Cardiac fibroblast (primary cell): ENCODE measurements around the gene PGP.

Source experiments
- DNase-seq, 2 donors: peaks; one replicate each; pipeline versions ENCODE4 v3.0.0 to v3.0.0-alpha.2; 2010; ENCODE audit warnings: low read depth in 2 of 2
- H3K4me3 ChIP-seq, 2 donors: replicated peaks in 1 of 2; 1 replicate in 1 of 2; 2 replicates in 1 of 2; pipeline ENCODE4 v1.5.1; 2011; ENCODE audit warnings: low read depth in 2 of 2, low read length in 2 of 2, mild to moderate bottlenecking in 2 of 2, moderate library complexity in 1 of 2
- TF ChIP-seq, protein P1 (sequence below): IDR thresholded peaks from one replicate; pipeline ENCODE4 v1.5.1; 2011; ENCODE audit warnings: low read depth, mild to moderate bottlenecking, low read length, inconsistent platforms

PGP gene

DNA sequence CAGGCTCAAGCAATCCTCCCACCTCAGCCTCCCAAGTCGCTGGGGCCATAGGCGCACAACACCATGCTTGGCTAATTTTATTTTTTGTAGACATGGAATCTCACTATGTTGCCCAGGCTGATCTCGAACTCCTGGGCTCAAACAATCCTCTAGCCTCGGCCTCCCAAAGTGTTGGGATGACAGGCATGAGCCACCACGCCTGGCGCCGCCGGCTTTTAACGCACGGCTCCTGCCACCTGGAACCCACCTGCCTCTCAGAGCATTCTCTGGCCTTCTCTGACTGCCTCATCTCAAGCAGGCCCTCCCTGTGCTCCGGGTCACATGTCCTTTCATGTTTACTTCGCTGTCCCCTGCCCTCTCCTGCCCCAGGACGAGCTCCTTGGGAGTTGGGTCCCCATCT, 28.6 kb downstream of the PGP start:
- TF ChIP-seq, protein P1, sequence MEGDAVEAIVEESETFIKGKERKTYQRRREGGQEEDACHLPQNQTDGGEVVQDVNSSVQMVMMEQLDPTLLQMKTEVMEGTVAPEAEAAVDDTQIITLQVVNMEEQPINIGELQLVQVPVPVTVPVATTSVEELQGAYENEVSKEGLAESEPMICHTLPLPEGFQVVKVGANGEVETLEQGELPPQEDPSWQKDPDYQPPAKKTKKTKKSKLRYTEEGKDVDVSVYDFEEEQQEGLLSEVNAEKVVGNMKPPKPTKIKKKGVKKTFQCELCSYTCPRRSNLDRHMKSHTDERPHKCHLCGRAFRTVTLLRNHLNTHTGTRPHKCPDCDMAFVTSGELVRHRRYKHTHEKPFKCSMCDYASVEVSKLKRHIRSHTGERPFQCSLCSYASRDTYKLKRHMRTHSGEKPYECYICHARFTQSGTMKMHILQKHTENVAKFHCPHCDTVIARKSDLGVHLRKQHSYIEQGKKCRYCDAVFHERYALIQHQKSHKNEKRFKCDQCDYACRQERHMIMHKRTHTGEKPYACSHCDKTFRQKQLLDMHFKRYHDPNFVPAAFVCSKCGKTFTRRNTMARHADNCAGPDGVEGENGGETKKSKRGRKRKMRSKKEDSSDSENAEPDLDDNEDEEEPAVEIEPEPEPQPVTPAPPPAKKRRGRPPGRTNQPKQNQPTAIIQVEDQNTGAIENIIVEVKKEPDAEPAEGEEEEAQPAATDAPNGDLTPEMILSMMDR = no peak
- H3K4me3 ChIP-seq = no peak overlapping the region

DNA sequence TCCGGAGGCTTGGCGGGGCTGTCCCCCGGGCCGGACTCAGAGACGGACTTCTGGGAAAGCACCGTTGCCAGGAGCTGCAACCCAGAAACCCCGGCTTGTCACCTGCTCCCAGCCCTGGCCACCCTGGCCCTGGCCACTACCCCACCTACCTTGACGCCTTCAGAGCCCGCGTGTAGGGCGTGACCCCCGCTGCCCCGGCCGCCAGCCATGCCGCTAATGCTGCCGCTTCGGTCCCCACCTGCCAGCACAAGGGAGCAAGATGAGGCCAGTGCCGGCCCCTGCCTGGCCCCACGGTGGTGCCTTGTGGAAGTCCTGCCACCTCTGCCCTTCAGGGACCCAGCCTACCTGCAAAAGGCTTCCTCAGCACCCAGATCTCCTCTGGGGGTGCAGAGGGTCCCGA, 29.7 kb downstream of the PGP start:
- TF ChIP-seq, protein P1 = no peak
- no peak for DNase-seq
- H3K4me3 ChIP-seq = no peak overlapping the region

More for the DNA sequence above, 28.6 kb downstream of the PGP start:
- DNase-seq = no peak

DNA sequence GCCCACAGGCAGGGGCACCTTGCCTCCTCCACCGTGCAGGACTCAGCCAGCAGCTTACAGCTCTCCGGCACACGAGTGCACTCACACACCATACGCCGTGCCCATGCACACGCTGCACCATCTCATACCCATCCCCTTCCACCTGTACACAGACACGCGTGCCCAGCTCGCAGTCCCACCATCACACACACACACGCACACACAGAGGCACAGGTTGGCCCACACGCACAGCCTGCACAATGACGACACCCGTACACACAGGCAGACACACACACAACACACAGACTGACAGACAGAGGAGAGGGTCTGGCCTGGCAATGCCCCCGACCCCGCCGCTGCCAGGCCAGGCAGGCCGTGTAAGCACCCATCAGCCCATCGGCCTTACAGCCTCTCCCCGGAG, 30.3 kb downstream of the PGP start:
- TF ChIP-seq, protein P1 = no peak

DNA sequence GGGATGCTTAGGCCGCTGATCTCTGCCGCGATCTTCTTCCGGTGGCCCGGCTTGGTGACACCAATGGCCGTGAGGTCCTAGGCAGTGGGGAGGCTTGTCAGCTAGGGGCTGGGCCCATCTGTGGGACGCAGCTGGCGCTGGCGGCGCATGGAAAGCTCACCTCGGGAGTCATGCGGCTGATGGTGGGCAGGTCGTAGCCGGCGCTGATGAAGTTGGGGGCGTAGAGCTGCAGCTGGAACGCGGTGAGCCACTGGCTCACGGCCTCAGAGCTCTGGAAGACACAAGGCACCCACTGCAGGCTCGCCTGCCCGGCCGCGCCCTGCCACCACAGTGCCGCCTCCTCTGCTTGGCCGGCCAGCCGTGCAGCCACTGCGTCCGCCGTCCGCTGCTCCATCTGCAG, 31.0 kb downstream of the PGP start:
- TF ChIP-seq, protein P1 = no peak
- no peak overlapping the region for H3K4me3 ChIP-seq
- DNase-seq = no peak

More for the DNA sequence above, 30.3 kb downstream of the PGP start:
- no peak for DNase-seq
- no peak overlapping the region for H3K4me3 ChIP-seq

DNA sequence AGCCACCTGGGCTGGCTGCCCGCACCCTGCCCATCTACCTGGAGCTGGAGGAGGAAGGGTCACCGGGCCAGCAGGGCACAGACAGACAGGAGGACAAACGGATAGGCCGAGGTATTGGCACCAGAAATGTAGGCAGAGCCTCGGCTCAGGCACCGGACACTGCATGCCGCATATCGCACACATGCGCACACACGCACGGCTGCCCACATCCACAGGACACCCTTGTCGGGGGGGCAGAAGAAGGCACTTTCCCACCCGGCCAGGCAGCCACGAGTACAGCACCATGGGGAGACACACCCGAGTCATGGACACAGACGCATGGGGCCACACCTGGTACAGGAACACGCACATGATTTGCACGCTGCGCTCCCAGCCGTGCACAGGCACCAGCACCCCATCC, 32.7 kb downstream of the PGP start:
- TF ChIP-seq, protein P1 = no peak
- no peak for DNase-seq
- no peak overlapping the region for H3K4me3 ChIP-seq

DNA sequence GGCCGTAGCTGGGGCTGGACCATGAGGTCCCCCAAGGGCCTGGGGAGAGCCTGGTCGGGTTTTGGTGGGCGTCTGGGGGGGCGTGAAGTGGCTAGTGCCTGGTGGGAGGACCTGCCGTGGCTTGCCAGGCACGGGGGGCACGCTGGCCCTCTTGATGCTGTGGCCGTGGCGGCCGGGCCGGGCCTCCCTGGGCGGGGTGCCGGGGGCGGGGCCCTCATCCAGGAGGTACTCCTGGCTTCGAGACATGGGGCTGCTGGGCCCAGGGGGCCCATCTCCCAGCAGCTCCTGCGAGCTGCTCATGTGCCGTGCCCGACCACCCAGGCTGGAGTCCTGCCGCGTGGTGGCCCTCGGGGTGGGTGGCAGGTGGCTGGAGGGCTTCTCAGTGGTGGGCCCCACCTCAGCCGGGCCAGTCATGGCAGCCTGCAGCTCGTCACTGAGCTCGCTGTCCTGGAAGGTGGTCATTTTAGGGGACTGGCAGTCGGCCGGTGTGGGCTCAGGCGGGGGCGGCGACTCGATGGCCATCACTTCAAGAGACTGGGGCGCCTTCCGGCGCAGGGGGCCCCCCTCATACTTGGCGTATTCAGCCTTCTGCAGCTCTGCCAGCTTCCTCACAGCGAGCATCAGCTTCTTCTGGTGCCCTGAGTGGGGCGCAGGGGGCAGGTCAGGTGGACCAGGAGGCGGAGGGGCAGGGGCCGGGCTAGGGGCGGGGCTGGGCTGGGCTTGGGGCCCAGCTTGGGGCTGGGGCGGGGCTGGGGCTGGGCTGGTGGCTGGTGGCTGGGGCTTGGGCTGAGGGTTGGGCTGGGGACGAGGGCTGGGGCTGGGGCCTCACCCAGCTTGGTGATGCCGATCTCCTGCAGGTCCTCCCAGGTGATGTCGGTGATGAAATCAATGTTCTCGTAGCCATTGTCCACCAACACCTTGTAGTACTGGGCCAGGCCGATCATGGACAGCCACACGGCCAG, 33.4 kb downstream of the PGP start:
- no peak overlapping the region for H3K4me3 ChIP-seq
- TF ChIP-seq, protein P1 = no peak
- DNase-seq = no peak
